Left lung (tissue), 10 donors: ENCODE measurements around the gene GJB5. TPM values are rescaled to one million over a fixed set of nuclear protein-coding genes. Genes with fewer than 3 reads are reported as not detected.

Experiments used
- ATAC-seq: fragments of 200-7000 bp; cut with Tn5 transposase; one replicate; pipeline ENCODE4 v1.9.1; 2020; ENCODE audit warnings: moderate library complexity
- DNase-seq, 4 donors: peaks; one replicate each; pipeline ENCODE4 v3.0.0-alpha.2; 2013 to 2020
- H3K27ac ChIP-seq, 2 donors: fragments of 200-600 bp; sonication (generic) in 1 of 2; one replicate each; pipeline versions ENCODE4 v1.5.0 to v1.8.0; 2020 to 2021
- H3K27me3 ChIP-seq, 2 donors: fragments of 200-600 bp; sonication (generic) in 1 of 2; one replicate each; pipeline versions ENCODE4 v1.5.0 to v1.8.0; 2020 to 2021
- H3K36me3 ChIP-seq, 2 donors: fragments of 200-600 bp; sonication (generic) in 1 of 2; one replicate each; pipeline versions ENCODE4 v1.5.0 to v1.8.0; 2020 to 2021
- H3K4me1 ChIP-seq, 2 donors: fragments of 200-600 bp; one replicate each; pipeline ENCODE4 v1.8.0; 2021
- H3K4me3 ChIP-seq, 2 donors: fragments of 200-600 bp; sonication (generic) in 1 of 2; one replicate each; pipeline versions ENCODE4 v1.5.0 to v1.8.0; 2020 to 2021; ENCODE audit warnings: mild to moderate bottlenecking in 1 of 2
- H3K9me3 ChIP-seq, 2 donors: fragments of 200-600 bp; sonication (generic) in 1 of 2; one replicate each; pipeline versions ENCODE4 v1.5.0 to v1.8.0; 2020 to 2021
- CTCF ChIP-seq, 2 donors: fragments of 200-600 bp; sonication (generic) in 1 of 2; IDR thresholded peaks; one replicate each; pipeline versions ENCODE4 v1.5.0 to v1.8.0; 2021; ENCODE audit warnings: antibody characterized with exemption in 2 of 2
- intact Hi-C, 2 donors: fragments of 100-400 bp; cut with DNase I; formaldehyde crosslinking; loops; one replicate each; pipeline versions ENCODE4 v1.11.2 to v1.14.2; 2022
- polyA plus RNA-seq, 6 donors: library from polyadenylated mRNA; unstranded; fragments of 120-200 nt; gene quantifications; one replicate each; pipeline ENCODE4 v1.2.1, GENCODE V29; 2013; ENCODE audit not compliant: insufficient read length in 6 of 6
- total RNA-seq, 2 donors: library from RNA; stranded (reverse); fragmentation: NEBNext Ultra II Directional; extraction: Animal tissue kit (Norgen Biotek cat#: 25700); gene quantifications; one replicate each; pipeline ENCODE4 v1.2.1, GENCODE V29; 2021
- donor health status: DM: no; HTN: yes; CAD: no.
- donor health status: DM: no; HTN: no; CAD: no.

The GJB5 gene
- total and polyA plus RNA-seq, 8 donors, result 0.17 to 0.43 (median 0.24) TPM; not detected in 2

GRCh38 chr1:34711485-34711884 is 43.4 kb upstream of the GJB5 start:
- Histone ChIP-seq H3K27me3 (peaks cover 0 to 2% of the 10 kb centered on the region in 2 donors), H3K9me3 (no peaks in the 10 kb centered on the region), H3K4me1 (no peaks in the 10 kb centered on the region), H3K36me3 (no peaks in the 10 kb centered on the region), H3K4me3 (no peak overlapping the region), H3K27ac (no peak overlapping the region)
- DNase-seq (no peak), ATAC-seq (no peak)
- TF ChIP-seq CTCF (IDR thresholded peaks at IDR 0.05), result no peak
- intact Hi-C loops, result no loop called here

DNA sequence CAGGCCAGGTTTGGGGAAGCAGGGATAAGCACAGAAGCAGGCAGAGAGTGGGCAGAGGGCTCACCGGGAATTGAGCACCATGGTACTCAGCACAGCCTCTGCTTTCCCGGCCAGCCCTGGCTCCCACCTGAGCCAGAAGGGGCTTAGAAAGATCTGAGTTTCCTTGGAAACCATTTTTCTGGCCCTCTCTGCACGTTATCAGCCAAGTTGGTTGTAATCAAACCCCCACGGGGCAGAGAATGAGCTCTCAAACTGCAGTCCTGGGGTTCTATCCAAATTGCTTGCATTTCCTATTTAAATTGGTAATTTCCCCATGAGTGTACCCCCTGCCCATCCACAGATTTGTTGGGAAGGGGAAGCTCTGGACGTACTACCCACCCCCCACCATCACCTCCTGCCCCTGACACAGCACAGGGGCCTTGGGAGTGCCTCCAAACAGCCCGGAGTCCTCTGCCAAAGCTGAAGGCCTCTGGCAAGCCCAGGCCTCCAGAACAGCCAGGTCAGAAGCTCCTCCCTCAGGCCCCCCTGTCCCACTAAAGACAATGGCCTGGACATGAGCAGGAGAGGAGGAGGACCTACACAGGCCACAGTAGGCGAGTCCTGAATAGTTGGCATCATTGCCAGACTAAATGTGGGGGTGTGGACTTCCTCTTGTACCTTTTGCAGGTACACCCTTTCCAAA is 42.7 kb upstream of the GJB5 start:
- Histone ChIP-seq H3K27ac (no peak overlapping the region), H3K4me1 (no peaks in the 10 kb centered on the region), H3K36me3 (no peaks in the 10 kb centered on the region), H3K27me3 (no peaks in the 10 kb centered on the region), H3K9me3 (no peaks in the 10 kb centered on the region), H3K4me3 (no peak overlapping the region)
- DNase-seq (no peak), ATAC-seq (no peak)
- intact Hi-C loops, result no loop called here
- TF ChIP-seq CTCF (IDR thresholded peaks at IDR 0.05), result no peak

DNA sequence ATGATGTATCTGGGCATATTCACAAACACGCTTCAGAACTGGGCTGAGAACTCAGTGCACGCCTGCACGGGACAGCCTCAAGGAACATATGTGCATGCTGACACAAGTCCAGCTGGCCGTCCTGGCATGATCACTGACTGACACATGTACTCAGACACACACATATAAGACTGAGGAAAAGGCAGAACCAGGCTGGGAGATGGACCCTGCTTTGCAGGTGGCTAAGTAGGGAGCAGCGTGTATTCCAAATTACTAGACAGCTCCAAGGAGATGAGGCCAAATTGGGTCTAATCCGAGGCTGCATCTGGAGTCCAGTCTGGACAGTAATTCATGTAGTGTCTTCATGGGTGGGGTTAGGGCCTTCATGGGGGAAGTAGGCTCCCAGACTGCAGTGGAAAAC is 41.4 kb upstream of the GJB5 start:
- ATAC-seq (no peak), DNase-seq (no peak)
- TF ChIP-seq CTCF (IDR thresholded peaks at IDR 0.05), result no peak
- Histone ChIP-seq H3K4me1 (no peaks in the 10 kb centered on the region), H3K9me3 (no peaks in the 10 kb centered on the region), H3K36me3 (no peaks in the 10 kb centered on the region), H3K27ac (no peak overlapping the region), H3K27me3 (peaks cover 0 to 4% of the 10 kb centered on the region in 2 donors), H3K4me3 (no peak overlapping the region)
- intact Hi-C loops, result no loop called here

GRCh38 chr1:34714386-34714785 is 40.5 kb upstream of the GJB5 start:
- Histone ChIP-seq H3K27ac (no peak overlapping the region), H3K9me3 (no peaks in the 10 kb centered on the region), H3K4me1 (no peaks in the 10 kb centered on the region), H3K4me3 (no peak overlapping the region), H3K36me3 (no peaks in the 10 kb centered on the region), H3K27me3 (peaks cover 0 to 7% of the 10 kb centered on the region in 2 donors)
- ATAC-seq, result no peak
- intact Hi-C loops, result no loop called here
- no peak for DNase-seq
- TF ChIP-seq CTCF (IDR thresholded peaks at IDR 0.05), result no peak

- intact Hi-C loops, result no loop called here
- Histone ChIP-seq H3K4me3 (no peak overlapping the region), H3K27me3 (peaks cover 0 to 7% of the 10 kb centered on the region in 2 donors), H3K27ac (no peak overlapping the region), H3K36me3 (no peaks in the 10 kb centered on the region), H3K4me1 (no peaks in the 10 kb centered on the region), H3K9me3 (no peaks in the 10 kb centered on the region)
- no peak for DNase-seq
- TF ChIP-seq CTCF (IDR thresholded peaks at IDR 0.05), result no peak
- no peak for ATAC-seq
Measured at GRCh38 chr1:34715139-34715538, 39.7 kb upstream of the GJB5 start.
